HCT116 (cell line): ENCODE data around the gene ZBTB20. TPM values are rescaled to one million over a fixed set of nuclear protein-coding genes. Genes with fewer than 3 reads are reported as not detected.

Experiments
- ATAC-seq: fragments of 200-7000 bp; cut with Tn5 transposase; 2 replicates; pipeline ENCODE4 v1.9.1; 2020; ENCODE audit warnings: mild to moderate bottlenecking, moderate library complexity
- BruUV-seq: library from RNA; stranded (reverse); fragments of 400-500 nt; replicated peaks from 2 replicates; lab custom pipeline; 2021; lab: Mats Ljungman, UMichigan
- CTCF ChIA-PET: fragments of 300-600 bp; sonication (Branson Sonifier 250); formaldehyde crosslinking; loops from one replicate; lab custom pipeline; 2021; ENCODE audit warnings: antibody characterized with exemption; lab: Charles Lee
- POLR2A ChIA-PET: fragments of 300-600, 350-600 bp; sonication (Branson Sonifier 250); formaldehyde crosslinking; loops from one replicate; lab custom pipeline; 2021; ENCODE audit warnings: antibody characterized with exemption; lab: Charles Lee
- RAD21 ChIA-PET, 2 experiments: fragments of 300-600 bp; sonication (Branson Sonifier 250); formaldehyde crosslinking; loops; one replicate each; lab custom pipeline; 2023; ENCODE audit warnings: low total read pairs in 2 of 2; ENCODE audit not compliant: uncharacterized antibody in 2 of 2, unreplicated experiment in 2 of 2, low non-redundant PET in 1 of 2; lab: Charles Lee
- DNase-seq: peaks from one replicate; pipeline ENCODE4 v3.0.0-alpha.2; 2010; ENCODE audit warnings: low read depth, low spot score
- H2AFZ ChIP-seq: fragments of 200-600 bp; shearing (Covaris generic), sonication (generic); 2 replicates; pipeline ENCODE4 v1.6.1; 2017; ENCODE audit warnings: low read depth, mixed run types, mixed read lengths, antibody characterized with exemption, low read length; ENCODE audit not compliant: poor library complexity, severe bottlenecking
- H3K27ac ChIP-seq: 2 replicates; pipeline ENCODE4 v1.5.1; 2012; ENCODE audit warnings: low read depth, low read length
- H3K27me3 ChIP-seq: fragments of 200-600 bp; sonication (generic); 2 replicates; pipeline ENCODE4 v1.6.1; 2016; ENCODE audit warnings: mixed run types, low read length, mixed read lengths; ENCODE audit not compliant: insufficient read depth
- H3K36me3 ChIP-seq, 2 experiments: fragments of 200-500 bp in 1 of 2; fragments of 200-600 bp in 1 of 2; sonication (Bioruptor generic) in 1 of 2; sonication (generic) in 1 of 2; 2 replicates each; pipeline versions ENCODE4 v1.5.1 to v1.6.1; 2014 to 2016; ENCODE audit warnings: low read length in 2 of 2, inconsistent platforms in 1 of 2, mixed read lengths in 1 of 2, mixed run types in 1 of 2; ENCODE audit not compliant: insufficient read depth in 2 of 2, control insufficient read depth in 1 of 2
- H3K4me1 ChIP-seq, 2 experiments: fragments of 200-600 bp in 1 of 2; sonication (generic) in 1 of 2; 2 replicates each; pipeline versions ENCODE4 v1.5.1 to v1.6.1; 2012 to 2017; ENCODE audit warnings: low read length in 2 of 2, inconsistent platforms in 1 of 2, mild to moderate bottlenecking in 1 of 2, mixed read lengths in 1 of 2, mixed run types in 1 of 2, moderate library complexity in 1 of 2; ENCODE audit not compliant: insufficient read depth in 2 of 2, control insufficient read depth in 1 of 2
- H3K4me2 ChIP-seq: fragments of 200-600 bp; sonication (generic); 2 replicates; pipeline ENCODE4 v1.6.1; 2017; ENCODE audit warnings: mixed run types, low read length, mixed read lengths
- H3K4me3 ChIP-seq, 2 experiments: fragments of 200-600 bp in 1 of 2; sonication (generic) in 1 of 2; replicated peaks in 1 of 2; 2 replicates each; pipeline ENCODE4 v1.5.1; 2011 to 2016; ENCODE audit warnings: low read length in 2 of 2, control low read depth in 1 of 2, low read depth in 1 of 2, mild to moderate bottlenecking in 1 of 2, mixed read lengths in 1 of 2, mixed run types in 1 of 2
- H3K79me2 ChIP-seq: fragments of 200-600 bp; sonication (generic); 2 replicates; pipeline ENCODE4 v1.6.1; 2017; ENCODE audit warnings: mild to moderate bottlenecking, mixed run types, low read length, moderate library complexity, mixed read lengths; ENCODE audit not compliant: insufficient read depth
- H3K9ac ChIP-seq: fragments of 200-600 bp; sonication (generic); 2 replicates; pipeline ENCODE4 v1.6.1; 2016; ENCODE audit warnings: low read length, mixed read lengths
- H3K9me2 ChIP-seq: fragments of 200-600 bp; sonication (generic), shearing (Covaris generic); 2 replicates; pipeline ENCODE4 v1.6.1; 2017; ENCODE audit warnings: mixed run types, mild to moderate bottlenecking, moderate library complexity; ENCODE audit not compliant: insufficient read depth
- H3K9me3 ChIP-seq, 2 experiments: fragments of 200-500 bp in 1 of 2; fragments of 200-600 bp in 1 of 2; sonication (Bioruptor generic) in 1 of 2; sonication (generic) in 1 of 2; 2 replicates each; pipeline ENCODE4 v1.6.1; 2014 to 2017; ENCODE audit warnings: low read length in 2 of 2, mixed read lengths in 2 of 2, inconsistent platforms in 1 of 2, low read depth in 1 of 2, mild to moderate bottlenecking in 1 of 2, mixed run types in 1 of 2, moderate library complexity in 1 of 2; ENCODE audit not compliant: control insufficient read depth in 1 of 2, insufficient read depth in 1 of 2
- H4K20me1 ChIP-seq: fragments of 200-600 bp; sonication (generic), shearing (Covaris generic); 2 replicates; pipeline ENCODE4 v1.6.1; 2017; ENCODE audit warnings: mixed run types, mild to moderate bottlenecking, moderate library complexity; ENCODE audit not compliant: insufficient read depth
- CEBPB ChIP-seq: IDR thresholded peaks from 2 replicates; pipeline ENCODE4 v1.6.1; 2012; ENCODE audit warnings: low read depth
- EZH2 ChIP-seq: fragments of 200-600 bp; sonication (generic); IDR thresholded peaks from 2 replicates; pipeline ENCODE4 v1.6.1; 2017; ENCODE audit warnings: antibody characterized with exemption, mixed run types
- POLR2A ChIP-seq: IDR thresholded peaks from 2 replicates; pipeline ENCODE4 v1.7.0; 2011; ENCODE audit warnings: borderline replicate concordance; ENCODE audit not compliant: insufficient read depth, insufficient read length; ENCODE audit errors: extremely low read depth
- POLR2AphosphoS5 ChIP-seq: IDR thresholded peaks from 2 replicates; pipeline ENCODE4 v1.6.1; 2011; ENCODE audit warnings: mild to moderate bottlenecking, low read depth, low read length, moderate library complexity
- RAD21 ChIP-seq: IDR thresholded peaks from 2 replicates; pipeline ENCODE4 v1.6.1; 2012; ENCODE audit warnings: low read depth, mild to moderate bottlenecking
- SP1 ChIP-seq: IDR thresholded peaks from 2 replicates; pipeline ENCODE4 v1.6.1; 2012; ENCODE audit warnings: low read depth
- TCF7L2 ChIP-seq: IDR thresholded peaks from 2 replicates; pipeline ENCODE4 v1.7.0; 2011; ENCODE audit warnings: borderline replicate concordance, inconsistent platforms; ENCODE audit not compliant: insufficient read depth, insufficient read length; ENCODE audit errors: extremely low read depth
- intact Hi-C: fragments of 100-400 bp; cut with micrococcal nuclease; formaldehyde crosslinking; loops from 2 replicates; pipeline ENCODE4 v1.10.0; 2022
- total RNA-seq: library from RNA; stranded (reverse); gene quantifications from one replicate; pipeline ENCODE4 v1.2.1, GENCODE V29; 2021; ENCODE audit not compliant: unreplicated experiment
- TF ChIP-seq, protein P1 (sequence below): IDR thresholded peaks from 2 replicates; pipeline ENCODE4 v1.6.1; 2012
- TF ChIP-seq, protein P2 (sequence below): IDR thresholded peaks from 2 replicates; pipeline ENCODE4 v1.6.1; 2012; ENCODE audit warnings: low read depth
- TF ChIP-seq, protein P3 (sequence below): IDR thresholded peaks from 2 replicates; pipeline ENCODE4 v1.6.1; 2011; ENCODE audit warnings: mild to moderate bottlenecking, low read length, moderate library complexity; ENCODE audit not compliant: insufficient replicate concordance; ENCODE audit errors: extremely low read depth

The ZBTB20 gene
- total RNA-seq, 1 experiment from 2014 or later, result 42.1 TPM

DNA sequence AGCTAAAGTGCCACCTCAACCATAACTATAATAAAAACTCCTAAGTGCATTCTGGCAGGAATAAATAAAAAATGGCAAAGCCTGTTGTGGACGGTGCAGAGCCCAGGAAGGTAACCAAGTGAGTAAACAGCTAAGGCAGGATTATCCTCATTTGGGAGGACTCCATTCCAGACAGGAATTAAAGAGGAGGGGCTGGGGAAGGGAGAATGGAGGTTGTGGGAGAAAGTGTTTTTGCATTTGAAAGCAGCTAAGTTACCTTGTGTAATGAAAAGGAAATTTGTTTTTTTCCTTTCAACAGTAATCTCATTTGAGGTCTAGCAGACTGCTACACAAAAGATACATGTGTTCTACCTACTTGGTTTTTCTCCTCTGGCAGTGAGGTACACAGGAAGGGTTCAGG, 604.7 kb downstream of the ZBTB20 start:
- no peak for DNase-seq
- Histone ChIP-seq H3K9ac (no peak overlapping the region), H3K27me3 (no peaks in the 10 kb centered on the region), H3K36me3 (no peaks in the 10 kb centered on the region), H3K4me2 (no peak overlapping the region), H3K4me1 (peaks cover 43 to 61% of the 10 kb centered on the region in 2 experiments), H3K79me2 (peaks cover 93% of the 10 kb centered on the region), H3K9me3 (no peaks in the 10 kb centered on the region), H3K4me3 (no peak overlapping the region), H3K9me2 (no peaks in the 10 kb centered on the region), H2AFZ (no peak overlapping the region), H4K20me1 (no peaks in the 10 kb centered on the region), H3K27ac (peak overlapping the region; percentile 0; the same call in 1 of the 2 replicates)
- RAD21 ChIA-PET, result no interaction called here
- POLR2A ChIA-PET, result no interaction called here
- CTCF ChIA-PET, result interaction anchor here (2.2 kb wide), 1 partner anchor 14 kb away, joined by 9 read pairs; no protein-coding TSS in a partner anchor
- BruUV-seq, result no TSS peak
- no peak for ATAC-seq
- intact Hi-C loops, result no loop called here
- TF ChIP-seq RAD21 (no peak), TCF7L2 (no peak), POLR2AphosphoS5 (no peak), EZH2 (no peak), POLR2A (no peak), SP1 (no peak), CEBPB (no peak)
- TF ChIP-seq, protein P1, sequence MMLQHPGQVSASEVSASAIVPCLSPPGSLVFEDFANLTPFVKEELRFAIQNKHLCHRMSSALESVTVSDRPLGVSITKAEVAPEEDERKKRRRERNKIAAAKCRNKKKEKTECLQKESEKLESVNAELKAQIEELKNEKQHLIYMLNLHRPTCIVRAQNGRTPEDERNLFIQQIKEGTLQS, result no peak
- TF ChIP-seq, protein P2, sequence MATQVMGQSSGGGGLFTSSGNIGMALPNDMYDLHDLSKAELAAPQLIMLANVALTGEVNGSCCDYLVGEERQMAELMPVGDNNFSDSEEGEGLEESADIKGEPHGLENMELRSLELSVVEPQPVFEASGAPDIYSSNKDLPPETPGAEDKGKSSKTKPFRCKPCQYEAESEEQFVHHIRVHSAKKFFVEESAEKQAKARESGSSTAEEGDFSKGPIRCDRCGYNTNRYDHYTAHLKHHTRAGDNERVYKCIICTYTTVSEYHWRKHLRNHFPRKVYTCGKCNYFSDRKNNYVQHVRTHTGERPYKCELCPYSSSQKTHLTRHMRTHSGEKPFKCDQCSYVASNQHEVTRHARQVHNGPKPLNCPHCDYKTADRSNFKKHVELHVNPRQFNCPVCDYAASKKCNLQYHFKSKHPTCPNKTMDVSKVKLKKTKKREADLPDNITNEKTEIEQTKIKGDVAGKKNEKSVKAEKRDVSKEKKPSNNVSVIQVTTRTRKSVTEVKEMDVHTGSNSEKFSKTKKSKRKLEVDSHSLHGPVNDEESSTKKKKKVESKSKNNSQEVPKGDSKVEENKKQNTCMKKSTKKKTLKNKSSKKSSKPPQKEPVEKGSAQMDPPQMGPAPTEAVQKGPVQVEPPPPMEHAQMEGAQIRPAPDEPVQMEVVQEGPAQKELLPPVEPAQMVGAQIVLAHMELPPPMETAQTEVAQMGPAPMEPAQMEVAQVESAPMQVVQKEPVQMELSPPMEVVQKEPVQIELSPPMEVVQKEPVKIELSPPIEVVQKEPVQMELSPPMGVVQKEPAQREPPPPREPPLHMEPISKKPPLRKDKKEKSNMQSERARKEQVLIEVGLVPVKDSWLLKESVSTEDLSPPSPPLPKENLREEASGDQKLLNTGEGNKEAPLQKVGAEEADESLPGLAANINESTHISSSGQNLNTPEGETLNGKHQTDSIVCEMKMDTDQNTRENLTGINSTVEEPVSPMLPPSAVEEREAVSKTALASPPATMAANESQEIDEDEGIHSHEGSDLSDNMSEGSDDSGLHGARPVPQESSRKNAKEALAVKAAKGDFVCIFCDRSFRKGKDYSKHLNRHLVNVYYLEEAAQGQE, result no peak
- TF ChIP-seq, protein P3, sequence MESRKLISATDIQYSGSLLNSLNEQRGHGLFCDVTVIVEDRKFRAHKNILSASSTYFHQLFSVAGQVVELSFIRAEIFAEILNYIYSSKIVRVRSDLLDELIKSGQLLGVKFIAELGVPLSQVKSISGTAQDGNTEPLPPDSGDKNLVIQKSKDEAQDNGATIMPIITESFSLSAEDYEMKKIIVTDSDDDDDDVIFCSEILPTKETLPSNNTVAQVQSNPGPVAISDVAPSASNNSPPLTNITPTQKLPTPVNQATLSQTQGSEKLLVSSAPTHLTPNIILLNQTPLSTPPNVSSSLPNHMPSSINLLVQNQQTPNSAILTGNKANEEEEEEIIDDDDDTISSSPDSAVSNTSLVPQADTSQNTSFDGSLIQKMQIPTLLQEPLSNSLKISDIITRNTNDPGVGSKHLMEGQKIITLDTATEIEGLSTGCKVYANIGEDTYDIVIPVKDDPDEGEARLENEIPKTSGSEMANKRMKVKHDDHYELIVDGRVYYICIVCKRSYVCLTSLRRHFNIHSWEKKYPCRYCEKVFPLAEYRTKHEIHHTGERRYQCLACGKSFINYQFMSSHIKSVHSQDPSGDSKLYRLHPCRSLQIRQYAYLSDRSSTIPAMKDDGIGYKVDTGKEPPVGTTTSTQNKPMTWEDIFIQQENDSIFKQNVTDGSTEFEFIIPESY, result no peak
